Retinal pigment epithelial cell (primary cell): ENCODE measurements around the gene CA12.
A peak's percentile ranks its signal among the peaks of the same experiment; 100 is the strongest.

Experiments used
- DNase-seq: peaks from one replicate; pipeline ENCODE4 v3.0.0-alpha.2; 2010; ENCODE audit warnings: low read depth
- H3K4me3 ChIP-seq: 2 replicates; pipeline ENCODE4 v1.5.1; 2011; ENCODE audit warnings: mild to moderate bottlenecking, low read length, control low read depth, moderate library complexity
- CTCF ChIP-seq: conservative IDR thresholded peaks from 2 replicates; pipeline ENCODE4 v1.5.1; 2011; ENCODE audit warnings: low read depth, low read length, control low read depth, inconsistent platforms

CA12 gene

GRCh38 chr15:63352808-63353207 is 28.8 kb downstream of the CA12 start:
- DNase-seq = no peak
- TF ChIP-seq CTCF = no peak
- H3K4me3 ChIP-seq = no peak overlapping the region

- no peak overlapping the region for H3K4me3 ChIP-seq
- TF ChIP-seq CTCF = no peak
- DNase-seq = no peak
Observed at GRCh38 chr15:63351170-63351569, 30.5 kb downstream of the CA12 start.

- H3K4me3 ChIP-seq = no peak overlapping the region
- no peak for DNase-seq
- no peak for TF ChIP-seq CTCF
Observed at GRCh38 chr15:63350178-63350621, 31.4 kb downstream of the CA12 start.

GRCh38 chr15:63349621-63350020 is 32.0 kb downstream of the CA12 start:
- no peak for DNase-seq
- H3K4me3 ChIP-seq = no peak overlapping the region
- no peak for TF ChIP-seq CTCF

- DNase-seq = no peak
- no peak overlapping the region for H3K4me3 ChIP-seq
Observed at GRCh38 chr15:63349156-63349555, 32.5 kb downstream of the CA12 start.

GRCh38 chr15:63348392-63348791 is 33.3 kb downstream of the CA12 start:
- H3K4me3 ChIP-seq = no peak overlapping the region
- no peak for TF ChIP-seq CTCF
- peak; percentile 79 for DNase-seq

More at GRCh38 chr15:63349156-63349555, 32.5 kb downstream of the CA12 start:
- no peak for TF ChIP-seq CTCF

- TF ChIP-seq CTCF = no peak
- no peak for DNase-seq
- no peak overlapping the region for H3K4me3 ChIP-seq
Observed at GRCh38 chr15:63347074-63347857, 34.4 kb downstream of the CA12 start.
